HG02970 (cell line): ENCODE results near the gene BCL2.

ENCODE experiments used
- ATAC-seq: cut with Tn5 transposase; IDR thresholded peaks from one replicate; pipeline ENCODE4 v1.9.1; 2021; ENCODE audit warnings: mild to moderate bottlenecking, moderate library complexity, moderate number of reproducible peaks; ENCODE audit not compliant: unreplicated experiment, low FRiP score

The BCL2 gene

DNA sequence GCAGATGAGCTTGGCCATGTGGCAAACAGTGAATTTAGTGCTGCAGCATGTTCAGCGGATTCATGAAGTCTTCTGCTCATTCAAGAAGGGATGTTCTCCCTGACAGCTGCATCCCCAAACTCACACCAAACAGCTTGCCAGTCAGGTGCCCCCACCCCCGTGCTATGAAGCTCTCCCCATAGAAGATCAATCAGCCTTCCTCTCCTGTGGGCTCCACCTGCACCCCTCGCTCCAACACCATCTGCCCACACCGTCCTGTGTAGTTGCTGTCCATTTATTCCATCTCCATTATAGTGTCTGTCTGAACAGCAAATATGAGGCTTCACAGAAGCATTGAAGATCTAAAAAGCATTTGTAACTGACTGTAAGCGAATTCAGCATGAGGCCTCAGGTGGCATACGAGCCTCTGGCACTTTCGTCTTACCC is 218.9 kb downstream of the BCL2 start:
- ATAC-seq: no peak

DNA sequence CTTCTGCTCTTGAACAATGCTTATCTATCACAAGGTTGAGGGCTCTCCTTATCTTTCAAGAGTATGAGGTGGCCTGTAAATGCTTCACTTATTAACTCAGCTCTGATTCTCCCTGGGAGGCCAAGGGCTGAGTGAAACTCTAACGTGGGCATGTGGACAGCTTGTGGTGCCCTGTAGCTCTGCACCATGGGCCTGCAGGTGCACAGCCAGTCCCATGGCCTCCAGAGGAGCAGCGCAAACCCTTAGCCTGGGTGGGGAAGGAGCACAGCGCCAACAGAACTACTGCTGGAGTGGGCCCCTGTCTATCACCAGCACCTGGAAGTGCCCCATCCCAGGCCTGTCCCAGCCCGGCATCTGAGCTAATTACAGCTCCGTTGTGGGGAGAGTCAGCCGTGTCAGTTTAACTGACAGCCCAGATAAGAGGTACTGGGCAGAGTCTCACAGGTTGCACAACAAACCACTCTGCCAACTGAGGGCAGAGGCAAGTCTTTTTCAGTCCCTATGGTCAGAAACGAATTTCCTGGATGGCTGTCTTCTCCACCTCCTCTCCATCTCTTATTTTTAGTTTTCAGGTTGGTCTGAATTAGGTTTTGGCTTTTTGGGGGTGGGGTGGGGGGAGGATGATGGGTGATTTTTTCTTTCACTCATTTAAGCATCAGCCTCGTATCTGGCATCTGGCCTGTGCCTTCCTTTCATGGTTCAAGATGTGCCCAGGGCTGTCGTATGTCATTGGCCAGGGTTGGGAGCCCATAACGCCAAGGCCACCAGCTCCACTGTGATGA is 219.5 kb downstream of the BCL2 start:
- no peak for ATAC-seq

- no peak for ATAC-seq
Observed at GRCh38 chr18:63099091-63099840, 220.3 kb downstream of the BCL2 start.

- peak; percentile 47 for ATAC-seq
Observed at GRCh38 chr18:63098018-63098981, 221.3 kb downstream of the BCL2 start.

DNA sequence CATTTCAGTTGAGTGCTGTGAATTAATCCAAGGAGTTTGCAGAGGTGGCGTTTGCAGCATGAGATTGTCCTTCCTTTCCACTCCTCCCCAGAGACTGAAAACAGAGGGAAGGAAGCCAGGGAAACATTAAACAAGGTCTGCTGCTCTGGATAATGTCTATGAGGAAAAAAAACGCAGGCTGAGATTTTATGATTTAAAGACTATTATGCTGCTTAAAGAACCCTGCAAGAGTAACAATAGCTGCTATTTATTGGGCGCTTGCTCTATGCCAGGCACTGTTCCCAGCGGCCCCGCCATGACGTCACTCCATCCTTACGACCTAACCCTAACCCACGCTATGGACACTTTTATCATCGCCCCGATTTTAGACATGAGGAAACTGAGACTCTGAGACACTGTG is 222.4 kb downstream of the BCL2 start:
- no peak for ATAC-seq

GRCh38 chr18:63096327-63096874 is 223.2 kb downstream of the BCL2 start:
- ATAC-seq: no peak

GRCh38 chr18:63095768-63096167 is 223.8 kb downstream of the BCL2 start:
- ATAC-seq: no peak

GRCh38 chr18:63091671-63092364 is 227.8 kb downstream of the BCL2 start:
- no peak for ATAC-seq

DNA sequence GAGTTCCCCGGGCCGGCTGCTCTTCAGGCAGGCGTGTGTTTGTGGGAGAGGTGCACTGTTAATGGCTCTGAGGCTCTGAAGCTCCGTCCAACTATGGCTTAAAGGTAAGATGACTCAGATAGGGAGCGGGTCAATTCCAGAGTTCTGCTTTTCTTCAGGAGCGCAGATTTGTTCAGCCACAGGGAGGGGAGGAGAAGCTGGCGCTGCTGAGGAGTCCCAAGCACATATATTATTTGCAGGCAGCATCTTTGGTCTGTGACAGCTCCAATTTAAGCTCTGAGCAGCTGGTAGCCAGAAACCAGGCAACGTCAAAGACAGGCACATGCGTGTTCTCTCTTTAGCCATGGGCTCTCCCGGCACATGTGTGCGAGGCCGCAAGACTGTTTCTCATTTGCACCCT is 229.2 kb downstream of the BCL2 start:
- ATAC-seq: no peak

DNA sequence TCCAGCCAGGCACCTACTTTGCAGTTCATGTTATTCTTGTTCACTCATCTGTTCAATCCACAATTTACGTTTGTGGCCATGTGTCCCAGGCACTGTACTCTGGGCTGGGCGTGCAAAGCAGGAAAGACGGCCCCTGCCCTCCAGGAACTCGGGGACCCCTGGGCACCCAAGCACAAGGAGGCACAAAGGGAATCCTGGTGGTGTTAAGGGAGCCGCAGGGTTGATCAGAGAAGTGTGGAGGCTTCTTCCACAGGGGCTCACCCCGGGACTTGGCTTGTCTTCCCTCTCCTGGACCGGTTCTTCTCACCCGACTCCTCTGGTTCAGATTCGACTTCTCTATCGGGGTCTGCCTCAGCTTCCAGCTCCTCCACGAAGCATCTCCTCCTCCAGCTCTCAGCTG is 230.5 kb downstream of the BCL2 start:
- no peak for ATAC-seq

DNA sequence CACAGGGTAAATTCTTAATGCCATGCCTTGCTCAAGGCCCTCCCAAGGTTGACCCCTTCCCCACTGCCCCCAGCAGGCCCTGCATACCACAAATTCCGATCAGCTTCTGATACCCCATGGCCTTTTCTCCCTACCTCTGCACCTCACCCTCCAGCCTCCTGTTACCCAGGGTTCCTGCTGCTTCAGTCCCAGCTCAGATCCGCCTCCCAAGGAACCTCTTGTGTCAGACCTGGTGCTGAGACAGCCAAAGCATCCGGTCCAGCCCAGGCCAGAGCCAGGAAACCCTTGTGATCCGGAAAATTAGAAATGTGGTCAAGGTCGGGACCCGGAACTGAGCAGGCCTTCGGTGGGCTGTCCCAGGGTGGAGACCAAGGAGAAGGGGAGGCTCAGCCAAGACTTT is 231.3 kb downstream of the BCL2 start:
- ATAC-seq: no peak

GRCh38 chr18:63087421-63088230 is 231.9 kb downstream of the BCL2 start:
- no peak for ATAC-seq

- ATAC-seq: no peak
Observed at GRCh38 chr18:63085611-63086010, 234.0 kb downstream of the BCL2 start.

DNA sequence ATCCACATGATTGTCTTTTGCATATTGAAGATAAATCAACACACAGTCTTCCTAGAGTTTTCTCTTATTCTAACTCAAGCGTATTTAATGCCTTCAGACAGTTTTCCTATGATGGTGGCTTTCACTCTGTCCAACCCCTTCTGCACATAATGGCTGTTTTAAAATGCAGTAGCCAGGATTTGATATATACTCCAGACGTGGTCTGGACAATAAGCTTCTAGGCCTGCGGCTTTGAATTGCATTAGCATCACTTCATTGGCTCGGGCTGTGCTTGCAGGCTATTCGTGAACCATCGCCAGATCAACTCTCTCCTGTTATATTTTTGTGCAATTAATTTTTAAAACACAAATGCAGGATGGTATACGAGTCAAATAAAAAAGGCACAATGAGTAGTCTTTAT is 235.3 kb downstream of the BCL2 start:
- ATAC-seq: no peak

- ATAC-seq: no peak
Observed at GRCh38 chr18:63083555-63083954, 236.0 kb downstream of the BCL2 start.

GRCh38 chr18:63083020-63083531 is 236.5 kb downstream of the BCL2 start:
- ATAC-seq: no peak

- no peak for ATAC-seq
Observed at GRCh38 chr18:63082366-63083019, 237.1 kb downstream of the BCL2 start.

DNA sequence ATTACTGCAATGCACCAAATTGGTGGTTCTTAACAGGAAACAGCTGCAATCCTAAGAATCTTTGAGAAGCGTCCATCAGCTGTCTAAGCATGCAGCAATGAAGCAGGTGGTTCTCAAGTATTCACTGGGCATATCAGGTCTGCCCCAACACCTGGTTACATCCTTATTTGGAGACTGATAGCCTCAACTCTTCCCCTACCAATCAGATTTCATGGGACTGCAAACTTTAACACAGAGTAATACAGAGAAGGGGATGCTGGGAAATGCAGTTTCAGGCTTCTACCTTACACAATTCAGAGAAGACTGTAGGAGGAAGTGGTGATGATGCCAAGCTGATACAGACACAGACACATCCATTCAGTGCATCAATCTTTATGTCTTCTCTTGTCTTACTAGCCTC is 240.5 kb downstream of the BCL2 start:
- ATAC-seq: no peak
